ENCODE measurements around the gene ARL8A. TPM values are rescaled to one million over a fixed set of nuclear protein-coding genes. Genes with fewer than 3 reads are reported as not detected.
"Not testable (repeated sequence)": the region's sequence is repeated elsewhere in the genome, so short reads cannot be mapped to it uniquely, and the experiment has no call there.

ARL8A gene
- total RNA-seq, 1 experiment from 2014 or later, result 50.3 TPM

DNA sequence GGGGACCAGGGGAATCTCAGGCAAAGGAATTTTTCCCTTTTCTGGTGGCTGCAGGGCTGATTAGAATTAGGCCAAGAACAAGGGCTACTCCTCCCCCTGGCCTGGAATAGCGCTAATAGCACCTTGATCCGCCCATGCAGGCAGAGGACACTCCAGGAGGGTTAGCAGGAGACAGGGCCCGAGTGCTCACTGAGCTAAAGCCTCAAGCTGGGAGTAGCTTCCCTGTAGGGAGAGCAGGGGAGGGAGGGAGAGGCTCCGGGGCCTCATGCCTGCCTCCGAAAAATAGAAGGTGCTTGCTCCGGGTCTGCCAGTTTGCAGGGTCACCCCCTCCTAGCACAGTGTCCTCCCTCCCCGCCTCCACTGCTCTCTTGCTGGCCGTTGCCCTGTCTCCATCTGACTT is 12.1 kb upstream of the ARL8A start:
- DNase-seq, result no peak

DNA sequence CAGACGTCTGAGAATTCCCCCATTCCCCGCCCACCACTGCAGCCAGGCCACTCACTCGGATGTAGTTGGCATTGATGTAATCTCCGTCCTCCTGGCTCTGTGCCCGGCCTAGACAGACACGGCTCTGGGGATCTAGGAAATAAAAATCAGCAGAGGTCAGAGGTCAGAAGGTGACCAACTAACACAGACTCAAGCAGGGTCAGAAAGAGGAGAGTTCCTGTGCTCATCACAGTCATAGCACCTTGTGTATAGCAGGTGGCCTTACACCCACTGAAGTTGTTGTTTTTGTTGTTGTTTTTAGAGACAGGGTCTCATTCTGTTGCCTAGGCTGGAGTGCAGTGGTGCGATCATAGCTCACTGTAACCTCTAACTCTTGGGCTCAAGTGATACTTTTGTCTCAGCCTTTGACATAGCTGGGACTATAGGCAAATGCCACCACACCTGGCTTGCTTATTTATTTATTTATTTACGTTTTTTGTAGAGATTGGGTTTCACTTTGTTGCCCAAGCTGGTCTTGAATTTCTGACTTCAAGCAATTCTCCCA is 11.0 kb upstream of the ARL8A start:
- DNase-seq, result no peak
- Histone ChIP-seq H3K36me3 (replicated peaks; ENCODE audit: control insufficient read depth, insufficient read depth, low read length) (no peaks in the 10 kb centered on the region), H3K27me3 (ENCODE audit: control insufficient read depth, insufficient read depth, low read length) (no peaks in the 10 kb centered on the region; the same call in 1 of the 2 replicates), H3K4me3 (ENCODE audit: insufficient read depth, low read depth, low read length) (no peak overlapping the region)

More for the DNA sequence above, 12.1 kb upstream of the ARL8A start:
- H3K27me3 ChIP-seq (ENCODE audit: control insufficient read depth, insufficient read depth, low read length), result no peaks in the 10 kb centered on the region; the same call in 1 of the 2 replicates
- no peak overlapping the region for H3K4me3 ChIP-seq (ENCODE audit: insufficient read depth, low read depth, low read length)
- no peaks in the 10 kb centered on the region for H3K36me3 ChIP-seq (replicated peaks; ENCODE audit: control insufficient read depth, insufficient read depth, low read length)

DNA sequence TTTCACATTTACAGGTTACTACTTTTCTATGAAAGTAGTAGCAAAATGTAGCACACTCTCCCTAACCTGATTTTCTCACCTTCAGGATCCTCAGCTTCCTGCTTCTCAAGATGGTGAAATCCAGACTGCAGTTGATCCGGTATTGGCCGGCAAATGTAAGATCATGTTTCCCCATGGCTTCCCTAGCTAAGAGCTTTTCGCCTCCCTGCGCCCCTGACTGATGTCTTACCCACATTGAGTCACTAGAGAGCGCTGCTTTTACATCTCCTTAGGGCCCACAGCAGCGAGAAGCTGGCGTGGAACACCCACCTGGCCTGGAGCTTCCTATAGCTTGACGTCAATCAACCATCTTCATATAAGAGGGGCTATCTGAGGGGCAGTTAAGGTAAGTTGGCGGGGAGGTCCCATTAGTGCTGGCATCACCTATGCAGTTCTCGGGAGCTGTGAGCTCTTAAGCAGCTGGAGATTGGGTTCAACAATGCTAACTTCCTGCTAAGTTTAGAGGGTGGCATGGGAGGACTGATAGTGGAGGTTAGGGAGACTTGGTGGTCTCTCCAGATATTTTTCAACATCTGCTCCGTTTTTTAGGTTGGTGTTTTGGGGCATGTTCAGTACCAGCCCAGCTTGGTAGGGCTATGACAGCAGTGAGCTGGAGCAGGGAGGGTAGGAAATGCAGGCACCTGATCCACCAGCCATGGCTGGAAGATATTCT is 10.4 kb upstream of the ARL8A start:
- DNase-seq, result peak; percentile 83
- Histone ChIP-seq H3K27me3 (ENCODE audit: control insufficient read depth, insufficient read depth, low read length) (no peaks in the 10 kb centered on the region; the same call in 1 of the 2 replicates), H3K4me3 (ENCODE audit: insufficient read depth, low read depth, low read length) (no peak overlapping the region)

GRCh38 chr1:202154148-202154765 is 9.7 kb upstream of the ARL8A start:
- Histone ChIP-seq H3K36me3 (replicated peaks; ENCODE audit: control insufficient read depth, insufficient read depth, low read length) (no peaks in the 10 kb centered on the region), H3K4me3 (ENCODE audit: insufficient read depth, low read depth, low read length) (no peak overlapping the region), H3K27me3 (ENCODE audit: control insufficient read depth, insufficient read depth, low read length) (no peaks in the 10 kb centered on the region; the same call in 1 of the 2 replicates)
- no peak for DNase-seq

More for the DNA sequence above, 10.4 kb upstream of the ARL8A start:
- no peaks in the 10 kb centered on the region for H3K36me3 ChIP-seq (replicated peaks; ENCODE audit: control insufficient read depth, insufficient read depth, low read length)

- H3K36me3 ChIP-seq (replicated peaks; ENCODE audit: control insufficient read depth, insufficient read depth, low read length), result no peaks in the 10 kb centered on the region
- no peak for DNase-seq
- H3K27me3 ChIP-seq (ENCODE audit: control insufficient read depth, insufficient read depth, low read length), result no peaks in the 10 kb centered on the region; the same call in 1 of the 2 replicates
- H3K4me3 ChIP-seq (ENCODE audit: insufficient read depth, low read depth, low read length), result no peak overlapping the region
These were observed 8.7 kb upstream of the ARL8A start for GRCh38 chr1:202153284-202153683.

- H3K27me3 ChIP-seq (ENCODE audit: control insufficient read depth, insufficient read depth, low read length), result no peaks in the 10 kb centered on the region; the same call in 1 of the 2 replicates
- DNase-seq, result peak; percentile 60
- no peaks in the 10 kb centered on the region for H3K36me3 ChIP-seq (replicated peaks; ENCODE audit: control insufficient read depth, insufficient read depth, low read length)
- no peak overlapping the region for H3K4me3 ChIP-seq (ENCODE audit: insufficient read depth, low read depth, low read length)
These were observed 7.9 kb upstream of the ARL8A start for GRCh38 chr1:202152399-202152798.

DNA sequence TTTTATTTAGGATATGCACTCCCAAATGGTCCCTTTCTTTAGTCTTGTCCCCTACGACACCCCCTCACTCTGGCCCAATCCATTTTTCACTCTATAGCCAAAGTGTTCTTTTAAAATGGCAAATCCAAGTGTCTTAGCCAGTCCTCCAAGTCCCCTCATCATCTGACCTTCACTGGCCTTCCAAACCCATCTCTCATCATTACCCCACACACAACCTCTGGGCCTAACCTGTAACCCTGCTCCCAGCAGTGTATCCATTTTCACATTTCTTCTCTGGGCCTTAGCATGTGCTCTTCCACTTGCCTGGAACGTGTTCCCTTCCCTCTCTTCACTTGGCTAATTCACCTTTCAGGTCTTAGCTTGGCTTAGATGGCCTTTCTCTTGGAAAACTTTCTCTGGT is 6.5 kb upstream of the ARL8A start:
- no peak overlapping the region for H3K4me3 ChIP-seq (ENCODE audit: insufficient read depth, low read depth, low read length)
- no peak for DNase-seq
- H3K27me3 ChIP-seq (ENCODE audit: control insufficient read depth, insufficient read depth, low read length), result peaks cover 1% of the 10 kb centered on the region; the same call in 1 of the 2 replicates
- no peaks in the 10 kb centered on the region for H3K36me3 ChIP-seq (replicated peaks; ENCODE audit: control insufficient read depth, insufficient read depth, low read length)

DNA sequence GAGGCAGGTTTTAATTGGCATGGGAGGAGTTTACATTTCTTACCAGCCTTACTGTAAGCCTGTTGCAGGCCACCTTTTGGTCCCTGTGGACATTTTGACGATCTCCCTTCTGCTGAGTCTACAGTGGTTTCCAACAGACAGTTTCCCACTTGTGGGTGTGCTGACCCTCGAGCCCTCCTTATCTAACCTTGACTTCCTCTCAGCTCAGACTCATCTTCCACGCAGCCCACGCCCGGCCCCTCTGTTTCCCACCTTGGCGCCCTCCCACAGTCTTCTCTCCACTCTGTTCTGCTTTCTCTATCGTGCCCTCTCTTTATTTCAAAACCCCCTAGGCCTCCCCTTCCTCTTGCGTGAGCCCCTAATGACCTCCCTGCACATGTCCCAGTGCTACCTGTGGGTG is 6.1 kb upstream of the ARL8A start:
- DNase-seq, result no peak
- Histone ChIP-seq H3K36me3 (replicated peaks; ENCODE audit: control insufficient read depth, insufficient read depth, low read length) (no peaks in the 10 kb centered on the region), H3K27me3 (ENCODE audit: control insufficient read depth, insufficient read depth, low read length) (peaks cover 1% of the 10 kb centered on the region; the same call in 1 of the 2 replicates), H3K4me3 (ENCODE audit: insufficient read depth, low read depth, low read length) (no peak overlapping the region)

DNA sequence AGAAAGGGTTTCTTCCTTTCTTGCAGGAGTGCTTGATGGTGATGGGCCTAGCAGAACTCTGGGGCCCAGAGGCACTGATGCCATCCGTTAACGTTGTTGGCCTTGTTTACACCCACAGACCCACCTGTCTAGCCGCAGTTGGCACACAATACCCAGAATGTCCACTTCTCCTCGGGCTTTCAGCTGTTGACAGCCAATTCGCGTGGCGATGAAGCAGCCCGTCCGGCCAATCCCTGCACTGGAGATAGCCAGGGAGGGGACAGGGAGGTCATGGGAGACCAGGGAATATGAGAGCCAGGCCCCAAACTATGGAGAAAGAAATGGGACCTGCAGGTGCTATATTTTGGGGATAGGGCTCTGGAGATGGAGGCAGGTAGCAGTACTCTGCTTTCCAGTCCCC is 5.7 kb upstream of the ARL8A start:
- H3K4me3 ChIP-seq (ENCODE audit: insufficient read depth, low read depth, low read length), result no peak overlapping the region
- no peak for DNase-seq
- peaks cover 5% of the 10 kb centered on the region for H3K27me3 ChIP-seq (ENCODE audit: control insufficient read depth, insufficient read depth, low read length)
- H3K36me3 ChIP-seq (replicated peaks; ENCODE audit: control insufficient read depth, insufficient read depth, low read length), result no peaks in the 10 kb centered on the region

DNA sequence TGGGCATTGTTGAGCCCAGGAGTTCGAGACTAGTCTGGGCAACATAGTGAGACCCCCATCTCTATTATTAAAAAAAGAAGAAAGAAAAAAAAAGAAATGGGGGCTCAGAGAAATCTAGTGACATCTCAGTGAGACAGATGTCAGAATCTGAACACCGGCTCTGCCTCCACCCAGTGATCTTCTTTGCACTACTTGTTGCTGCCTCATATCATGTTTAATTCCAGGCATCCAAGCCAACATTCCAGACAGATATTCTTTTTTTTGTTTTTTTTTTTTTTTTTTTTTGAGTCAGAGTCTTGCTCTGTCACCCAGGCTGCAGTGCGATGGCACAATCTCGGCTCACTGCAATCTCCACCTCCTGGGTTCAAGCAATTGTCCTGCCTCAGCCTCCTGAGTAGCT is 5.0 kb upstream of the ARL8A start:
- no peaks in the 10 kb centered on the region for H3K36me3 ChIP-seq (replicated peaks; ENCODE audit: control insufficient read depth, insufficient read depth, low read length)

GRCh38 chr1:202148391-202148790 is 3.9 kb upstream of the ARL8A start:
- Histone ChIP-seq H3K4me3 (ENCODE audit: insufficient read depth, low read depth, low read length) (no peak overlapping the region), H3K36me3 (replicated peaks; ENCODE audit: control insufficient read depth, insufficient read depth, low read length) (no peaks in the 10 kb centered on the region), H3K27me3 (ENCODE audit: control insufficient read depth, insufficient read depth, low read length) (peaks cover 8% of the 10 kb centered on the region)
- DNase-seq, result no peak

More for the DNA sequence above, 5.0 kb upstream of the ARL8A start:
- no peak for DNase-seq
- no peak overlapping the region for H3K4me3 ChIP-seq (ENCODE audit: insufficient read depth, low read depth, low read length)
- H3K27me3 ChIP-seq (ENCODE audit: control insufficient read depth, insufficient read depth, low read length), result peaks cover 8% of the 10 kb centered on the region

DNA sequence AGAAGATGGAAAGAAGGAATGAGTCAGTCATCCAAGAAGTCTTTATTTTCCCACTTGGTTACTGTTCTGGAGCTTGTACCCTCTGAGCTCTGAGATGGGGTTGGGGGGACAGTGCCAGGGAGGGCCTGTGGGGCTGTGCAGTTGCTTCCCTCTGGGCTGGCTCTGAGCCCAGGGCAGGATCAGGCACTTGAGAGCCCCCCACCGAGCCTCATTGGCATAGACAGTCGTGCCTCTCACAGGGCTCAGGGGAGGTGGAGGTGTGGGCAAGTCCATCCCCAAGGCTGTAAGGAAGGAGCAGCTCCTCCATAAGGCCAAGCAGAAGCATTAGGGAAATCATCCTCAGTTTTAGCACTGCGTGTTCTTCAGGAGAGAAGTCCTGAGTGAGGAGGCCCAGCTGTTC is 2.5 kb upstream of the ARL8A start:
- H3K27me3 ChIP-seq (ENCODE audit: control insufficient read depth, insufficient read depth, low read length), result peaks cover 8% of the 10 kb centered on the region

GRCh38 chr1:202146279-202146678 is 1.7 kb upstream of the ARL8A start:
- H3K4me3 ChIP-seq (ENCODE audit: insufficient read depth, low read depth, low read length), result no peak overlapping the region
- H3K36me3 ChIP-seq (replicated peaks; ENCODE audit: control insufficient read depth, insufficient read depth, low read length), result peaks cover 2% of the 10 kb centered on the region; the same call in 1 of the 2 replicates
- peaks cover 8% of the 10 kb centered on the region for H3K27me3 ChIP-seq (ENCODE audit: control insufficient read depth, insufficient read depth, low read length)
- DNase-seq, result no peak

More for the DNA sequence above, 2.5 kb upstream of the ARL8A start:
- H3K4me3 ChIP-seq (ENCODE audit: insufficient read depth, low read depth, low read length), result no peak overlapping the region
- peaks cover 2% of the 10 kb centered on the region; the same call in 1 of the 2 replicates for H3K36me3 ChIP-seq (replicated peaks; ENCODE audit: control insufficient read depth, insufficient read depth, low read length)
- no peak for DNase-seq

DNA sequence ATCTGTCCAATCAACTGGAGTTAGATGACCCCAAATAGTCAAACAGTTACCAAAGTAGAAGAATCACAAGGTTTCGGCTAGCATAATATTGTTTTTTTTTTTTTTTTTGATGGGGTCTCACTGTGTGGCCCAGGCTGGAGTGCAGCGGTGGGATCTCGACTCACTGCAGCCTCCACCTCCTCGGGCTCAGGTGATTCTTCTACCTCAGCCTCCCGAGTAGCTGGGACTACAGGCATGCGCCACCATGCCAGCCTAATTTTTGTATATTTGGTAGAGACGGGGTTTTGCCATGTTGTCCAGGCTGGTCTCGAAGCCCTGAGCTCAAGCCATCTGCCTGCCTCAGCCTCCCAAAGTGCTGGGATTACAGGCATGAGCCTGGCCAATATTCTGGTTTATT is 1.2 kb upstream of the ARL8A start:
- H3K4me3 ChIP-seq (ENCODE audit: insufficient read depth, low read depth, low read length); DNase-seq: not testable (repeated sequence)

More for the DNA sequence above, 1.2 kb upstream of the ARL8A start:
- not testable (repeated sequence) for H3K27me3 ChIP-seq (ENCODE audit: control insufficient read depth, insufficient read depth, low read length); H3K36me3 ChIP-seq (replicated peaks; ENCODE audit: control insufficient read depth, insufficient read depth, low read length)

Measured in H7 (cell line).